Ecto neural progenitor cell (in vitro differentiated cells): ENCODE measurements around the gene RXFP2.
A peak's percentile ranks its signal among the peaks of the same experiment; 100 is the strongest.

Experiments used
- DNase-seq: peaks from one replicate; pipeline ENCODE4 v3.0.0-alpha.2; 2018; ENCODE audit warnings: low spot score

RXFP2 gene, protein sequence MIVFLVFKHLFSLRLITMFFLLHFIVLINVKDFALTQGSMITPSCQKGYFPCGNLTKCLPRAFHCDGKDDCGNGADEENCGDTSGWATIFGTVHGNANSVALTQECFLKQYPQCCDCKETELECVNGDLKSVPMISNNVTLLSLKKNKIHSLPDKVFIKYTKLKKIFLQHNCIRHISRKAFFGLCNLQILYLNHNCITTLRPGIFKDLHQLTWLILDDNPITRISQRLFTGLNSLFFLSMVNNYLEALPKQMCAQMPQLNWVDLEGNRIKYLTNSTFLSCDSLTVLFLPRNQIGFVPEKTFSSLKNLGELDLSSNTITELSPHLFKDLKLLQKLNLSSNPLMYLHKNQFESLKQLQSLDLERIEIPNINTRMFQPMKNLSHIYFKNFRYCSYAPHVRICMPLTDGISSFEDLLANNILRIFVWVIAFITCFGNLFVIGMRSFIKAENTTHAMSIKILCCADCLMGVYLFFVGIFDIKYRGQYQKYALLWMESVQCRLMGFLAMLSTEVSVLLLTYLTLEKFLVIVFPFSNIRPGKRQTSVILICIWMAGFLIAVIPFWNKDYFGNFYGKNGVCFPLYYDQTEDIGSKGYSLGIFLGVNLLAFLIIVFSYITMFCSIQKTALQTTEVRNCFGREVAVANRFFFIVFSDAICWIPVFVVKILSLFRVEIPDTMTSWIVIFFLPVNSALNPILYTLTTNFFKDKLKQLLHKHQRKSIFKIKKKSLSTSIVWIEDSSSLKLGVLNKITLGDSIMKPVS

DNA sequence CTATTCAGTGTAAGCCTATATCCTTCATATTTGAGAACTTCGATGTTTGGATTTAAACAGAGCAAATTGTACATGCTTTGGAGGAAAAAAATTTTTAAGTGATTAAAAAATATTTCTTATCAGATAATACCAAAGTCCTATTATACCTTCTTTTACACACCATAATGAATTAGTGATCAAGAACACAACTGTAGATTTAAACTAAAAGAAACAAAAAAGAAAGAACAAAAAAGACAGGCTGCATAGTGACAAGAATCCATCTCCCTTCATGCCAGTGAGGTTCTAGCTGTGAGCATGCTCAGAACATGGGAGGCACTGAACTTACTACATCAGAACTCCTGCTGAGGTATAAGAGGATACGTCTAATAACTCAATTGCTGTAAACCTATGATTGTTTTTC, at the start of gene RXFP2:
RXFP2 (plus strand) TSS at position 301 of the 400 bp plus-strand sequence; CDS start at position 388, 87 bp downstream.
- DNase-seq, result no peak

DNA sequence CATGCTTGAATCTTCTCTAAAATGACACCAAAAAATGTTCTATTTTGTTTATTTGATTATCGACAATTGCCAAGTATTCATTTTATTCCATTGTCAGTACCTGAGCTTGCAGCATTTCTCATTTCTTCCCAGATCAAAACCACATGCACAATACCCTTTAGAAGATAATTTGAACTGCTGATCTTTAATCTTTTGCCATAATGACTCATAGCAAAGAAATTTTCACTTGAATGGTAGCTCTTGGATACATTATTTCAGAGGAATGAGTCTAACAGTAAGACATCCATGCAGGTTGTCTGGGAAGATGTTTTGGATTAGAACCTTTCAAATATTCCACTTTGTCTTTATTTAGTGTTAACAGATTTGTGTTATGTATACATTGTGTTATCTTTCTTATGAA, 42.0 kb upstream of the RXFP2 start:
- no peak for DNase-seq

DNA sequence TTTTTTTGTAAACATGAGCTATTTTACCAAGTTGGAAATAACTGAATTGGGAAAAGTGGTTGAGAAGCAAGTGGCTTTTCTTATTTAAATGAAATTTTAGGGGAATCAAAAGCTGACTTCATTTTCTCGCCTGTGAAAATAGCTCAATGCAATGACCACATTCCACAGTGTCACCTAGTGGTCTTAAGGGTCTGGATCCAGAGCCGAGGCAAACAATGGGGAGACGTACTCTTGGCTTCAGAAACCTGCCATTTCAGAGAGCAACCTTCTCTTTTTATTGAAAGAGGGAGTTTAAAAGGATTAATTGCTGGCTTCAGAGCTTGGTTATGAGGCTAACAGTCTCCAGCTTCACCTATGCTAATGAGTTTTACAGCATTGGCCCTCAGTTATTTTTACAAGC, 39.7 kb upstream of the RXFP2 start:
- no peak for DNase-seq

DNA sequence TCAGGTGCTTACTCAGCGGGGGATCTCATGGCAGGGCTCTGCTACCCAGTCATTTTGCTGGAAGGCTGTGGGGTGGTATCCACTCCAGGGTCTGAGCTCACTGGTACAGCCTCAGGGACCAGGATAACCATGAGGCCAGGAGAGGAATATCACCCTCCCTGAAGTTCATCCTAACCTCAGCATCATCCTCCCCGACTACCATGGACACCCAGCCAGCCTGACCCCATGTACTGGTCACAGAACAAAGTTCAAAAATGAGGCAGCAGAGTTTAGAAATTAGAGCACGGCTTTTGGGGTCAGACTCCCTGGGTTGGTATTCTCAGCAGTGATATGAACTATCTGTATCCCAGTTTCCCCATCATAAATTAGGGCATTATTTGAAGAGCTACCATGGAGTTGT, 35.5 kb upstream of the RXFP2 start:
- no peak for DNase-seq

GRCh38 chr13:31706105-31706504, 33.2 kb upstream of the RXFP2 start:
- DNase-seq, result no peak

DNA sequence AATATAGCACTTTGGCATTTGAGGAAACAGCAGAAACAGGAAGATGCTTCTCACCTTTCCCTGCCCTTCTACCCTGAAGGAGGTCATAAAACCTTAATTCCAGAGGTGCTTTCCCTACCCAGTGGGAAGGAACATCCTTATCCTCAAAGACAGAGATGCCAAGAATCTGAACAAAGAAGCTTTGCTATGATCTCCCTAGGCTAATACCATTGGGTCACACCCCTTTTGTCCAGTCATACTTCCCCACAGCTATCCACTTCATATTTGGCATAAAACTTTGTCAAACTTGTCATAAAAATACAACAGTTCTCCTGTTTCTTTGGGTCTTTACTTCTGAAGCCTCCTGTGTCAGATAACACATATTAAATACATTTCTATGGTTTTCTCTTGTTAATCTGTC, 21.7 kb upstream of the RXFP2 start:
- no peak for DNase-seq

DNA sequence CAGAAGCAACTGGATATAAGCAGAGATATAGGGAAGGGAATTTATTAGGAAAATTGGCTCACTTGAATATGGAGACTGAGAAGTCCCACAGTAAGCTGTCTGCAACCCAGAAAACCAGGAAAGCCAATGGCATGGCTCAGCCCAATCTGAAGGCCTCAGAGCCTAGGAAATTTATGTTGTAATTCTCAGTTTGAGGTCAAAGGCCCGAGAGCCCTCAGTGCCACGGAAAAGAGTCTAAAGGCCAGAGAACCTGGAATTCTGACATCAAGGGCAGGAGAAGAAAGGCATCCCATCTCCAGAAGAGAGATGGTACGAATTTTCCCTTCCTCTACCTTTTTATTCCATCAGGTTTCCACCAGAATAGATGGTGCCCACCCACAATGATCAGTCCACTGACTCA, 20.1 kb upstream of the RXFP2 start:
- no peak for DNase-seq

- no peak for DNase-seq
Measured at GRCh38 chr13:31722673-31723072, 16.7 kb upstream of the RXFP2 start.

DNA sequence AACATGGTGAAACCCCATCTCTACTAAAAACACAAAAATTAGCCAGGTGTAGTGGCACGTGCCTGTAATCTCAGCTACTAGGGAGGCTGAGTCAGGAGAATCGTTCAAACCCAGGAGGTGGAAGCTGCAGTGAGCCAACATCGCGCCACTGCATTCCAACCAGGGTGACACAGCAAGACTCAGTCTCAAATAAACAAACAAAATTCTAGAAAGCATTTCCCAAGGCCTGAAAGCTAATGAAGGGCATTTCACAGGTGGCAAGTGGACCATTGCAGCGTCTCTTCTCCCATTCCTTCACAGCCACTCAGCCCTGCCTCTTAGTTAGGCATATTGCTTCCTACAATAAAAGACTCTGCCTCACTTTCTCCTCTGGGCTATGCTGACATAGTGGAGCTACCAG, 13.5 kb upstream of the RXFP2 start:
- no peak for DNase-seq

GRCh38 chr13:31731921-31732320, 7.4 kb upstream of the RXFP2 start:
- DNase-seq, result no peak

DNA sequence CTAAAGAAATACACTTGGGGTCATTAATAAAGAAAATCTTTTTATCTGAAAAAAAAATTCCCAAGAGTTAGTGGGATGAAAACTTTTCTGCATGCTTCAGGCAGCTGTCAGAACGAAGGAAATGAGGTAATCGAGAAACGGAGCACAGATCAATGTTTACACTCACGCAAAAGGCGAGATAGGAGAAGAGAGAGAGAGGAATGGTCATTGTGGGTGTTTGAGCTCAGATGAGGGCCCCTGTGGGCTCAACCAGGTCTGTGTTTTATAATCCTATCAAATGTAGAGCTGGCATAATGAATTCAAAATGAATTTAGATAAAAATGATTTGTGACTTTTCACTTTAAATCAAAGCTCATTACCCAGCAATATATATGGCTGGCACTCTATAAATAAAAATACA, 6.3 kb upstream of the RXFP2 start:
- DNase-seq, result no peak

- DNase-seq, result no peak
Measured at GRCh38 chr13:31733647-31734046, 5.7 kb upstream of the RXFP2 start.

- peak; percentile 76 for DNase-seq
Measured at GRCh38 chr13:31742097-31742734, 2.9 kb downstream of the RXFP2 start.

- no peak for DNase-seq
Measured at GRCh38 chr13:31747291-31747690, 8.0 kb downstream of the RXFP2 start.

GRCh38 chr13:31747966-31748365, 8.6 kb downstream of the RXFP2 start:
- DNase-seq, result no peak

DNA sequence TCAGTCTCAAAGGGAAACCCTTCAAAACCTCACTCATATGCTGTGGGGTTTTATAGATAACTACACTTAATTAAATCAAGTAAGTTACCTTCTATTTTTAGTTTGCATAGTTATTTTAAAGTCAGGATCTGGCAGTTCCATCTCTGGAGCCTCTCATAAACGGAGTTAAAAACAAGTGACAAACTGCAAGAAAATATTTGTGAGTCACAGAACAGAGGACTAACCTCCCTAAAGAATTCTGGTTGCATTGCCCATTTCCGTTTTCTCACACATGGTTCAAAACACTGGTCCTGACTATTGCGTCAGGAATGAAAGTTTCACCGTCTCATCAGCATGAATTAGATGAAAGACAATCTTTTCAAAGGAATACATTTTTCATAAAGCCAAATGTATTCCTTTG, 10.6 kb downstream of the RXFP2 start:
- no peak for DNase-seq

GRCh38 chr13:31755211-31755610, 15.9 kb downstream of the RXFP2 start:
- no peak for DNase-seq

GRCh38 chr13:31755803-31756212, 16.5 kb downstream of the RXFP2 start:
- no peak for DNase-seq

DNA sequence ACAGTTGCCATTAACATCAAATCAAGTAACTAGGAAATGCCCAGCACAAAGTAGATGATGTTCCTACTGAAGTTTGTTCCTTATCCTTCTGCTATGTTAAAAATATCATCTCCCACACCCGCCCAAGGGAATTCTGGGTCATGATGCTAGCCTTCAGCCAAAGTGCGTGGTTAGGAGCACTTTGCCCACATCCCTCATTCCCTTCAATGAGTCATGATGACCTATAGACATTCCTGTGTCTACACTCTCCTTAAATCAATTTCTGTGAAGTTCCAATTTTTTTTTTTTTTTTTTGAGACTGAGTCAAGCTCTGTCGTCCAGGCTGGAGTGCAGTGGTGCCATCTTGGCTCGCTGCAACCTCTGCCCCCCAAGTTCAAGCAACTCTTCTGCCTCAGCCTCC, 17.0 kb downstream of the RXFP2 start:
- no peak for DNase-seq

DNA sequence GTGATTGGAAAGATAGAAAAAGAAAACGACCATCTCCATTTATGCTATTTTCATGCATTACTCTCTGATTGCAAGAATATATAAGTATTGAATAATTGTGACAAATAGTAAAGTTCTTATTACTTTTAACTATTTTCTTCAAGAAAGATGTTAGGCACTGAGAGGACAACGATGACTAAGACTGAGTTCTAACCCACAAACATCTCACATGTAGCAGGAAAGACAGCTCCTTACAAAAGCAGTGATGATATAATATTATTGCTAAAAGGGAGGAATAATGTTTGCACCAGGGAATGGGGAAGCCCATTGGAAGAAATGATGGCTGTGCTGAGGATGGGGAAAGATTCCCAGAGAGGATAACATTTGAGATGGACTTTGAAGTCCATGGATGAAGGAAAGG, 22.6 kb downstream of the RXFP2 start:
- no peak for DNase-seq

DNA sequence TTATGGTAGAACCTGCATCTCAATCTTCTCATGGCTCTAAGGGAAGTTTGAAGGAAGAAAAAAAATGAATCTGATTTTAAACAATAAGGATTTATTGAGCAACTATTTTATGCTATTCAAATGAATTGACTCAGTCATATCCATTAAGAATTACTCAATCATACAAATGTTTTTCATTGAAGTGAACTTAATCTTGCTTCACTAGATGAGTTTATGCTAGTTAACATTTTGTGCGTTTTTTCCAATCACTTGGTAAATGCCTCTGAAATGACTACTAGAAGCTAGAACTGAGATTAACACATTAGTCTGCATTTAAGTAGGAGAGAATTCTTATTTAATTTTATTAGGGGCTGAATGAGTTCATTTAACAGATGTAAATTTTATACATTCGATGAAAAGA, 25.2 kb downstream of the RXFP2 start:
- DNase-seq, result no peak

DNA sequence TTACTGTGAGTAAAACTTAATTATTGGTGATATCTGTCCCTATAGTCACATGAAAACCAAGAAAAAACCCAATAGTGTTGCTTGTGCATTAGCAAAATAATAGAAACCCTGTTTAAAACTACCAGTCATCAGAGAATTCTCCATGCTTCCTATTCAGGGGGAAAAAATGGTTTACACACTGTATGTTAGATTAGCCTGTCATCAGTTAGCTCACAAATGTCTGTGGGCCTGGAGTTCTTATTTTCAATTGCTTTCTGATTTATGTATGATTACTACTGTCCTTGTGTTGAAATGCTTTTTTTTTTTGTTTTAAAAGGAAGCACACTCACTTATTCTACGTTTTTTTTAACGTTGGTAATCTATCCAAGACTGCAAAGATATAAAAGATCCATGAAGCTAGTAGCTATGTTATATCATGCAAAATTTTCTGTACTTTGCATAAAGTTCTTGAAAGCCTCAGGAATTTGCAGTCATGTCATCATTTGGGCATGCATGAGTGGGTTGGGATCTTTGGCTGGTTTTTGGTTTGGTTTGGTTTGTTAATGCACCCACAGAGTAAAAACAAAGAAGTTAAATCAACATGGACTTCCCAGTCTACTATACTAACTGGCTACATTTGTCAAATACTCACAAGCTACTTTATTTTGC, 25.9 kb downstream of the RXFP2 start:
- DNase-seq, result no peak
